HG03439 (cell line): ENCODE measurements around the gene POLD2.

Experiments
- ATAC-seq: cut with Tn5 transposase; IDR thresholded peaks from one replicate; pipeline ENCODE4 v1.9.1; 2021; ENCODE audit warnings: mild to moderate bottlenecking, moderate library complexity; ENCODE audit not compliant: unreplicated experiment

The POLD2 gene

GRCh38 chr7:44083796-44084195, 39.6 kb downstream of the POLD2 start:
- ATAC-seq = no peak

GRCh38 chr7:44082541-44083207, 40.7 kb downstream of the POLD2 start:
- ATAC-seq = peak; percentile 89

GRCh38 chr7:44081266-44081748, 42.0 kb downstream of the POLD2 start:
- ATAC-seq = no peak

- no peak for ATAC-seq
These were observed 42.6 kb downstream of the POLD2 start for GRCh38 chr7:44080686-44081265.

GRCh38 chr7:44080118-44080517, 43.2 kb downstream of the POLD2 start:
- no peak for ATAC-seq

- no peak for ATAC-seq
These were observed 43.9 kb downstream of the POLD2 start for GRCh38 chr7:44079331-44080021.

GRCh38 chr7:44078521-44078920, 44.8 kb downstream of the POLD2 start:
- ATAC-seq = no peak

DNA sequence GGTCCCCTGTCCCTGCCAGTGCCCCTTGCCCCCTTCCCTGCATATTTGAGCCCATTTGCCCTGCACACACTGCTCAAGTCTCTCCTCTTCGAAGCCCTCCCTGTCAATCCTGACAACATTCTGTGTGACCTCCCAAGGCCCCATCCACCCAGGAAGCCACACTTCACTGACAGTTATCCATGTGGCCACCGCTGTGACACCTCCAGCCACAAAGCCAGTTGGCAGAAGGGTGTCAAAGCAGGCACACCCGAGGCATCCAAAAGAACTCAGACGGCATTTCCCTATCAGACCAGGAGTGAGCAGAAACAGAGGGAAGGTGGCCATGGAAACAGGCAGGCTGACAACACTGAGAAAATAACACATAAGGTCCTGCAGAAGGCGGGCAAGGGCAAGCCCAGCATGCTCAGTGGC, 45.7 kb downstream of the POLD2 start:
- no peak for ATAC-seq

GRCh38 chr7:44077061-44077460, 46.3 kb downstream of the POLD2 start:
- no peak for ATAC-seq

DNA sequence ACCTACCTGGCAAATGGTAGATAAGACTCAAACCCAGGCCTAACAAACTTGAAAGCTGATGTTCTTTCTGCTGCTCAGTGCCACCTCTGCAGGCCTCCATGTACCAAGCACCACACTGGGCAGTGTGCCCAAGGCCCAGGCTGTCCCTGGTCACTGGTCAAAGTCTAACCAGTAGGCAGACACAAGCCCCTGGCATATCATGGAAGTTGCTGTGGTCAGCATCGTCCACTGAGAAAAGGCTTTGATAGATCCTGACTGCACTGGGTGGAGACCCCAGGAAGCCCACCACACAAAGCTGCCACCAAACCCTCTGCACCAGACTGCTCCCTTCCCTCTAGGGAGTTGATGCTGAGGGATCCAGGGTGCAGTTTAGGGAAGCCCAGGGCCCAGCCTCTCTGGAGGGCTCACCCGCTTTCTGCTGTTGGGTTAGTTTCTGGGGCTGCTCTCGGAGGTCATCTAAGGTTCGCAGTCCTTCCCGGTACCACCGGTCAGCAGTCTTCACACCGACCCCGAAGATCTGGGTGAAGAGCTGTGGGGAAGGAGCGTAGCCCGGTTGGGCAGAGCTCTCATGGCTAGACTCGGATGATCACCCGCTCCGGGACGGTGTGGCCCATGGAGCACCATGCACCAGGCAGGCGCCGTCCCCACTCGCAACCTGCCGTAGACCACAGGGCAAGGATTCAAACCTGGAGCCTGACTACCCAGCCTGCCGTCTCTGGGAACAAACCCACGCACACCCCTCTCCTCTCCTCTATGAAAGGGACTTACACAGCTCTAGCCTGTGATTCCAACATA, 47.0 kb downstream of the POLD2 start:
- no peak for ATAC-seq

DNA sequence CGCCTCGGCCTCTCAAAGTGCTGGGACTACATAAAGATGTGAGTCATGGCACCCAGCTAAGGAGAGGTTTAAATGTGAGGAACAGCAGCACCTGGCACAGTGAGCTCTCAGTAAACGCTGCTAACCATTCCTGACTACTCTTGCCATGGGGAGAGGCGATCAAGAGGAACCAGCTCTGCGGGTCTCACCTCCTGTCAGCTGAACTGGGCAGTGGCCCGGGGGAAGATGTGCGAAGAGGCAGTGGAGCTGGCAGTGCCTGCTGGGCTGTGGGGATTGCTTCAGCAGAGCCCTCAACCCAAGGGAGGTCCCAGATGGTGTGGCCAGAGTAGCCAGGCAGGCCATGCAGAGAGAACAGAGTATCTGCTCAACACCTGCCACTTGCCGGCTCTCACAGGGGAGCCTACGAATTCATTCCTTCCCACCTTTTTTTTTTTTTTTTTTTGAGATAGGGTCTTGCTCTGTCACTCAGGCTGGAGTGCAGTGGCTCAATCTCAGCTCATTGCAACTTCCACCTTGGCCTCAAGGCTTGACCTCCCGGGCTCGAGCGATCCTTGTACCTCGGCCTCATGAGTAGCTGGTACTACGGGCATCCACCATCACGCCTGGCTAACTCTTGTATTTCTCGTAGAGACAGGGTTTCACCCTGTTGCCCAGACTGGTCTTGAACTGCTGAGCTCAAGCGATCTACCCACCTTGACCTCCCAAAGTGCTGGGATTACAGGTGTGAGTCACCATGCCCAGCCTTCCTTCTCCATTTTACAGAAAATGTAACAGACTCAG, 47.9 kb downstream of the POLD2 start:
- no peak for ATAC-seq

DNA sequence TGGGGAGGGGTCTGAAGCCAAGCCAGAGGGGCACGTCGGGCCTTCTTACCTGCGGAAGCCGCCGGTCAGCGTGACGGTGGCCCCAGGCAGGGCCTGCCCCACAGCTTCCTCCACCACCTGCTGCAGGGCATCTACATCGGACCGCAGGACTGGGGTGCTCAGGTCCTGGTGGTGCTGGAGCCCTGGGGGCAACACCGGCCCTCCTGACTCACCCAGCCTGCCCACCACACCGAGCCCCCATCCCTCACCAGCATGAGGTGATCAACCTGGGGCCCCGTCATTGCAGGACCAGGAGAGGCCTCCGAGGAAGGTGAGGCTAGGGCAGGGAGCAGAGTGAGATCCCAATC, 49.0 kb downstream of the POLD2 start:
- ATAC-seq = no peak

DNA sequence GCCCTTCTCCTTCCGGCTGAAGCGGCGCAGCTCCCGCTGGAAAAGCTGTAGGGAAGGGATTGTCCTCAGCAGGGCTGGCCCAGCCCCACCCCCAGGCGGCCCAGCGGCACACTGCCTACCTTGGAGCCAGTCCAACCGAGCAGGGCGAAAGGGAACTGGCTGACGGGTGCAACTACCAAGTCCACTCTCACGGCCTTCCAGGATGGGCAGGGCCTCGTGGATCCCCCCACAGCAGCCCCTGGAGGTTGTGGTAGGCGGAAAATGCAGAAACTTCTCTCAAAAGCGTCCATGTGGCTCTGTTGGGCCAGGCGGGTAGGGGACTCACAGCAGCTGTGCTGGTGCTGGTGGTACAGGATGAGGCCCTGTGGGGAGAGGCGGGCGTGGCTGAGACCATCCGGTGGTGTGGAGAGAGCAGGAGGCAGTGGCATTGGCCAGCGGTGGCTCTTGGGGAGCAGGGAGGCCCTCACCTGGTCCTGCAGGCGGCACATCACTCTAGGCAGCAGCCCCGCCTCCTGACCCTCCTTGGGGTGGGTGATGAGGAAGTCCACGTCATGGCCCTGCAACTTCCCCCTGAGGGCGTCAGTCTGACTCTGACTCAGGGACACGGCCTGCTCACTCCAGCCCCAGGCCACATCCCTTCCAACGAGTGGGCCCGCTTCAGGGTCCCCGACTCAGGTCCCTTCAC, 49.5 kb downstream of the POLD2 start:
- ATAC-seq = peak; percentile 68

DNA sequence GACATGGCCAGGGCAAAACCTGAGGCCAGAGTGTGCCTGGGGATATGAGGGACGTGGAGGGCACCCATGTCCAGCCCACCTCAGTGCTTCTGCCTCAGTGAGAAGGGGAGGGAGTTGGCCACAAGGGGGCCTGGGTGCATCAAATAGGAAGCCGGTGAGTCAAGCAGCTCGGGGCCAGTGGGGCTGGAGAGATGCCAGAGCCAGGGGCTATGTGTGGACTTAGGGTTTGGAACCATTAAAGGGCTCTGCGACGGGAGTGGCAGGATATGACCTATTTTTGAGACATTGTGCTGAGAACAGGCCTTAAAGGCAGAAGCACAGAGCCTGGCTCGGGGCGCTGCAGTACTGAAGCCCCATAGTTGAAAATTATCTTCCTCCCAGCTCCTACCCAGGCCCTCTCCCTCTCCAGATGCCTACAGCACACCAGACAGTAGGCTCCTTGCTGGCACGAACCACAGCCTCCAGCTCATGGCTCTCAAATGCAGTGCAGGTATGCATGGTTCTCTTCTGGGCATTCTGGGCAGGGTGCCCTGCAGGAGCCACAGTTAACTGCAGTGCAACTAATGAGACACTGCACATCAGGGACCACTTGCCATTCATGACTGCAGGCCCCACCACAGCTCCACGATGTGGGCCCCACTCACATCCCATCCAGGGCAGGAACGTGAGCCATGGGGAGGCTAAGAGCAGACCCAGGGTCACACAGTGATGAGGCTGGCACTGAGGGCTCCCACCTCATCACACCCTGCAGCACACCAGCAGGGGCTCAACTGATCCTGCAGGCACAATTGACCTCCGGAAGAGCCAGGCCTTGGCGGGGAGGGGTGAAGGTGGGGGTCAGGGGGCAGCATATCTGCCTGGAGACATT, 50.8 kb downstream of the POLD2 start:
- no peak for ATAC-seq

GRCh38 chr7:44071726-44072363, 51.5 kb downstream of the POLD2 start:
- ATAC-seq = no peak

- ATAC-seq = no peak
These were observed 55.3 kb downstream of the POLD2 start for GRCh38 chr7:44068054-44068453.

DNA sequence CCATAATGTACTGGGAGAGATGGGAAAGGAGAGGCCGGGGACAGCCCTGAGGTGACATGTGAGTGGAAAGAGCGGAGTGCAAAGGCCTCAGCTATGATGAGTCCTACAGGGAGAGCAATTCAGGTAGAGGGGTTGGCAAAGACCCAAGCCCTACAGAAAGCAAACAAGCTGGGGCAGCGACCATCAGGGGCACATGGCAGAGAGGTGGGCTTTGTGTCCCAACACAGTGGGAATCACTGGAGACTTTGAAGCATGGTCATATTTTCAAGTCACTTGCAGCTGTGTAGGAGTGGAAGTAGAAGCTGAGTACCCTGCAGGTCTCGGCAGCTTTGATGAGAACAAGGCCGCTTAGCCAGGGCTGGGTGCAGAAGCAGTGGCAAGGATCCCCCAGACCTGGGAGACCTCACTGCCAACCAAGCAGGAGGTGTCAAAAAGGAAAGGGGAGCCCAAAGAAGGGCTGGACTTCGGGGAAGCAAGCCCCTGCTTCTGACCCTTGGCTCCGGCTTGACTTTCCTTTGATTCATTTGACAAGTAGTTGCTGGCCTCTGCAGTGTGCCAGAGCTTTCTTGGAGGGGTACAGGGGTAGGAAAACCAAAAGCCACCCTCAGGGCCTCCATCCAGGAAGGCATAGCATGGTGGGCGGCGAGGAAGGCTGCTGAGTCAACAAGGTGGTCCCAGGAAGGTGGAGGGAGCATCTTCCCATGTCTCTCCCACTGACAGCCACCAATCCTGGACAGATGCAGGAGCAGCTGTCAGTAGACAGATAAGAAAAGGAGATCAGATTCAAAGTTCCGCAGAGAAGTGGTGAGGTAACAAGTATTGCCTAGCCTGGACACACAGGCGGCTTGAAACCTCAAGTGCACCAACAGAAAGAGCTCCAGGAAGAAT, 56.0 kb downstream of the POLD2 start:
- ATAC-seq = no peak
